HAP-1 (cell line): ENCODE measurements around the gene CSK.

Experiments used
- DNase-seq, 2 experiments: peaks; one replicate each; pipeline ENCODE4 v3.0.0-alpha.2; 2016 to 2020; ENCODE audit warnings: low spot score in 2 of 2
- H3K27me3 ChIP-seq: fragments of 250-450 bp; sonication (Bioruptor Pico); 2 replicates; pipeline ENCODE4 v1.5.1; 2020; ENCODE audit warnings: low read depth, mild to moderate bottlenecking, moderate library complexity
- H3K36me3 ChIP-seq: fragments of 250-450 bp; sonication (Bioruptor Pico); replicated peaks from 2 replicates; pipeline ENCODE4 v1.5.1; 2020; ENCODE audit warnings: mild to moderate bottlenecking
- H3K4me1 ChIP-seq: fragments of 250-450 bp; sonication (Bioruptor Pico); 2 replicates; pipeline ENCODE4 v1.5.1; 2020; ENCODE audit warnings: mild to moderate bottlenecking
- H3K4me3 ChIP-seq: fragments of 250-450 bp; sonication (Bioruptor Pico); 2 replicates; pipeline ENCODE4 v1.5.1; 2020; ENCODE audit warnings: mild to moderate bottlenecking, moderate library complexity
- H3K9me3 ChIP-seq: fragments of 250-450 bp; sonication (Bioruptor Pico); 2 replicates; pipeline ENCODE4 v1.5.1; 2020; ENCODE audit warnings: mild to moderate bottlenecking, moderate library complexity
- in situ Hi-C: fragments of 300-500 bp; cut with MboI; formaldehyde crosslinking; loops from 3 replicates; pipeline ENCODE4 v1.14.3; 2020; ENCODE audit warnings: low sequenced_read_pairs, inconsistent platforms, mixed read lengths

The CSK gene

DNA sequence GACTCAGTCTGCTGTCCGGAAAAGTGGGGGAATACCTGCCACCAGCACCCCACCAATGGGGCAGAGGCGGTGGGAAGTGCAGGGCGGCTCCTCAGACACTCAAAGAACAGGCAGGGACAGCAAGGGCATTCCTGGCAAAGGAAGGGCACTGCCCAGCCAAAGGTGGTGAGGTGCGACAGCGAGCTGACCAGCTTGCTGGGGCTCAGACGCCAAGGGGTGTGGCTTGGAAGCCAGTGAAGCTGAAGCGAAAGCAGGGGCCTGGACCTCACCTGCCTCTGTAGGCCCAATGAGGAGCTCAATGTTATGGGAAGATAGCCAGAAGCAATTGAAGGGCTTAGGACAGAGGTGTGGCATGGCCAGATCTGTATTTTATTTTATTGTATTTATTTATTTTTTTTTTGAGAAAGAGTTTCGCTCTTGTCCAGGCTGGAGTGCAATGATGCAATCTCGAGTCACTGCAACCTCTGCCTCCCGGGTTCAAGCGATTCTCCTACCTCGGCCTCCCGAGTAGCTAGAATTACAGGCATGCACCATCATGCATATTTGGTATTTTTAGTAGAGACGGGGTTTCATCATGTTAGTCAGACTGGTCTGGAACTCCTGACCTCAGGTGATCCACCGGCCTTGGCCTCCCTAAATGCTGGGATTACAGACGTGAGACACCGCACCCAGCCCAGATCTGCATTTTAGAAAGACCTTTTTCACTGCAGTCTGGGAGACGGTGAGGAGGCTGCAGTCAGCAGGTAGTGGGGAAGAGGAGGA lies 26.4 kb downstream of the CSK start:
- no peak for DNase-seq
- Histone ChIP-seq H3K4me1 (no peaks in the 10 kb centered on the region), H3K9me3 (no peaks in the 10 kb centered on the region), H3K36me3 (peaks cover 9% of the 10 kb centered on the region), H3K27me3 (no peaks in the 10 kb centered on the region; the same call in none of the 2 replicates), H3K4me3 (no peak overlapping the region)
- in situ Hi-C loops: loop anchor here (25.0 kb wide), 1 partner anchor 504 kb away; no protein-coding TSS in a partner anchor

DNA sequence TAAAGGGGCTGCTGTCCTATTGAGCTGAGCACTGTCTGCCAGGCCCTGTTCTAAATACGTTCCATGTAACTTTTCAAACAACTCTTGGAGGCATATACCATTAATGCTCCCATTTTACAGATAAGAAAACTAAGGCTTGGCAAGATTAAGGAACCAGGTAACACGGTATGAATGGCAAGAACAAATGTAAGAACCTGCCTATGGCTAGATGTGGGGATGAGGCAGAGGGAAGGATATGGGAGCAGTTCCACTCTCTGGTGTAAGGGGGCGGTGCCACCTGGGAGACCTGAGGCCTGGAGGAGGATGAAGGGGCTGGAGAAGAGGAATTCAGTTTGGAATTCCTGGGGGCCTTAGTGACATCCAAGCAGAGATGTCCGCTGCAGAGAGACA lies 27.0 kb downstream of the CSK start:
- Histone ChIP-seq H3K36me3 (peaks cover 4% of the 10 kb centered on the region), H3K4me3 (no peak overlapping the region), H3K4me1 (no peaks in the 10 kb centered on the region), H3K27me3 (no peaks in the 10 kb centered on the region; the same call in none of the 2 replicates), H3K9me3 (no peaks in the 10 kb centered on the region)
- in situ Hi-C loops: loop anchor here (25.0 kb wide), 1 partner anchor 503 kb away; no protein-coding TSS in a partner anchor
- DNase-seq: peak in 1 of 2 experiments; percentile 55

DNA sequence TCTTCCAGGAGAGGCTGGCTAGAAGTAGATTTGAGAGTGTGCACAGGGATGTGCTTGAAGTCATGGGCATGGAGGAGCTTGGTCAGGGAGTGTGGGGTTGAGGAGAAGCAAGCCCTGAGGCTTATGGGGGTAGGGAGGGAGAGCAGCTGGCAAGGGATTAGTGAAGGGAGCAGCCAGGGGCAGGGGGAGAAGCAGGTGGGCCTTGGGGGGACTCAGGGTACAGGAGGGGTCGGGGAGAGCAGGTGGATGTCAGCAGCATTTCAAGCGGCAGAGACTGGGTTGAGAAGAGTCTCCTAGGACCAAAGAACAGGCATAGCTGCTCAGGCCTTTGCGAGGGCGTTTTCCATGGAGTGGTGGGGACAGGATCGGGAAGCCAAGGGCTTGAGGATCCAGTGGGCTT lies 27.4 kb downstream of the CSK start:
- Histone ChIP-seq H3K4me1 (no peaks in the 10 kb centered on the region), H3K27me3 (no peaks in the 10 kb centered on the region; the same call in none of the 2 replicates), H3K9me3 (no peaks in the 10 kb centered on the region), H3K36me3 (no peaks in the 10 kb centered on the region; the same call in 1 of the 2 replicates), H3K4me3 (no peak overlapping the region)
- no peak for DNase-seq
- in situ Hi-C loops: loop anchor here (25.0 kb wide), 1 partner anchor 503 kb away; no protein-coding TSS in a partner anchor

DNA sequence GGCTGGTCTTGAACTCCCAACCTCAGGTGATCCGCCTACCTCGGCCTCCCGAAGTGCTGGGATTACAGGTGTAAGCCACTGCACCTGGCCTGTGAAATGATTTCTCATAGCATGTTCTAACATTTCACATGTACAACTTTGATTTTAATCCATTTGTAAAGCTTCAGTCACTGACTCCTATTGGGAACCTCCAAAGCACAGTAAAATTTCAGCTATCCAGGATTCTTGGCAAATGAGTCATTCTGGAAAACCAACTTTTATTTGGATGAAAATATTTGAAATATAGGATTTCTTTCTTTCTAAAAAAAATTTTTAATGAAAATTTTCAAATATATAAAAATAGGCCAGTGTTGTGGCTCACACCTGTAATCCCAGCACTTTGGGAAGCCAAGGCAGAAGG lies 28.1 kb downstream of the CSK start:
- Histone ChIP-seq H3K4me3 (no peak overlapping the region), H3K36me3 (no peaks in the 10 kb centered on the region), H3K27me3 (no peaks in the 10 kb centered on the region; the same call in none of the 2 replicates), H3K4me1 (no peaks in the 10 kb centered on the region), H3K9me3 (no peaks in the 10 kb centered on the region)
- DNase-seq: no peak
- in situ Hi-C loops: loop anchor here (25.0 kb wide), 1 partner anchor 502 kb away; no protein-coding TSS in a partner anchor

DNA sequence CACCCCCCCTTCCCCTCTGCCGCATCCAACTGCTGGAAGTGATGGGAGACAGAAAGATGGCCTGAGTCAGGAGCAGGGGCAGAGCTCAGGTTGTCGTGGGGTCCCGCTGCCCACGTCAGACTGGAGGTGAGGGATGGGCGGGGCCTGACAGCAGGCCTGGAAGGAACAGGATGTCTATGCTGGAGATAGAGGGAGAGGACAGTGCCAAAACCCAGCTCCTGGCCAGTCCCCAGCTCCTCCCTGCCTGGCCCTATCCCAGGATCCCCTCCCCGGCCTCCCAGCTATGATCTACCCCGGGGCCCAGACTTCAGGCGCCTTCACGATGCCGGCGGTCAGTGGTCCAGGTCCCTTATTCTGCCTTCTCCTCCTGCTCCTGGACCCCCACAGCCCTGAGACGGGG lies 30.7 kb downstream of the CSK start, which contains the start of gene LMAN1L:
LMAN1L (plus strand) TSS at position 303 of the 400 bp plus-strand sequence; CDS start at position 323, 20 bp downstream.
- H3K27me3 ChIP-seq: no peaks in the 10 kb centered on the region; the same call in none of the 2 replicates
- no peaks in the 10 kb centered on the region for H3K9me3 ChIP-seq
- H3K36me3 ChIP-seq: no peaks in the 10 kb centered on the region
- H3K4me1 ChIP-seq: no peaks in the 10 kb centered on the region; the same call in 1 of the 2 replicates
- DNase-seq: no peak
- in situ Hi-C loops: loop anchor here (25.0 kb wide), 1 partner anchor 500 kb away; no protein-coding TSS in a partner anchor
- H3K4me3 ChIP-seq: no peak within 1 kb of the TSS

DNA sequence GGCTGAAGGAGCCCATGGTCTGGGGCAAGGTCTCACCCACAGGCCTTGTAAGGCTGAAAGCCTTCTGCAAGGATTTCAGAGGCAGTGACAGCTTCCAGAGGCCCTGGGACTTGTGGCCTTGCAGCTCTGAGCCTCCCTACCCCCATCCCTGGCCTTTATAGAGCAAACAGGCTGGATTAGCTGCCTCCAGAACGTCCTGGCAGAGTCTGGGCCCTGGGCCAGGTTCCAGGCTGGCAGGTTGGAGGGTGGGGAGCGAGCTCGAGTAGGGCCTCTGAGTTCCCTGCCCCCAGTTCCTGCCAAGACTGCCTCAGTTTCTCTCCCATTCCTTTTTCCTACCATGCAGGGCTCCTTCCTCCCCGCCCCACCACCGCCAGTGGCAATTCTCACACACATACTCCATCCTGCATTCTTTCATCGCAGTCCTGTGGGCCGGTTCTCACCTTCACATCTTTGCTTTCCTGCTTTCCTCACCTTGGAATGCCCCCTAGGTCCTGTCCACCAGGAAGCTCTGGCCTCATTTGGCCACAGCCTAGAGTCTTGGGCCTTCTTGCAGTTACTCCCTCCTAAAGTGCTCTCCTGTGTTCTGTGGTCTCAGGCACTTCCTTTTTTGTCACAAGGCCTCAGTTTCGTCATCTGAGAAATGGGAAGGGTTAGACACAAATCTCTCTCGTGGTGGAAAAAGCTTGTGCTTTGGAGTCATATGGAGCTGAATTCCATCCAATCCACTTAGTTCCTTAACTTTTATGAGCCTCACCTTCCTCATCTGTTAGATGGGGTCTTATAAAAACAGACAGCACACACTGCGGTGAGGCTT lies 33.4 kb downstream of the CSK start:
- Histone ChIP-seq H3K36me3 (no peaks in the 10 kb centered on the region), H3K27me3 (peaks cover 8% of the 10 kb centered on the region), H3K4me1 (no peaks in the 10 kb centered on the region; the same call in 1 of the 2 replicates), H3K4me3 (no peak overlapping the region), H3K9me3 (no peaks in the 10 kb centered on the region)
- in situ Hi-C loops: loop anchor here (25.0 kb wide), 1 partner anchor 497 kb away; no protein-coding TSS in a partner anchor
- no peak for DNase-seq

DNA sequence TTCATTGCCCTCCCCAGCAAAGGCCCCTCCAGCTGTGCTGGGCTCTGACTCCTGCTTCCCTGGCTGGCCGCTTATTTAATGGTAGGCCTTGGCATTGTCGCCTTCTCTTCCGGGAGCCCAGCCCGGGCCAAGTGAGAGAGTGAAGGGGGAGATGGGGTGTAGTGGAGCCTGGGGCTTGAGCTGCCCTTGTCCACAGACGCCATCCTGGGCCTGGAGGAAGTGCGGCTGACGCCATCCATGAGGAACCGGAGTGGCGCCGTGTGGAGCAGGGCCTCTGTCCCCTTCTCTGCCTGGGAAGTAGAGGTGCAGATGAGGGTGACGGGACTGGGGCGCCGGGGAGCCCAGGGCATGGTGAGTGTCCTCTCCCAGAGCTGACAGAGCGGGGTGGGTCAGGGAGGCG lies 34.1 kb downstream of the CSK start:
- Histone ChIP-seq H3K4me1 (no peaks in the 10 kb centered on the region; the same call in 1 of the 2 replicates), H3K27me3 (peaks cover 8% of the 10 kb centered on the region; the same call in 1 of the 2 replicates), H3K9me3 (no peaks in the 10 kb centered on the region), H3K36me3 (no peaks in the 10 kb centered on the region), H3K4me3 (no peak overlapping the region)
- in situ Hi-C loops: loop anchor here (25.0 kb wide), 1 partner anchor 496 kb away; no protein-coding TSS in a partner anchor
- DNase-seq: no peak

DNA sequence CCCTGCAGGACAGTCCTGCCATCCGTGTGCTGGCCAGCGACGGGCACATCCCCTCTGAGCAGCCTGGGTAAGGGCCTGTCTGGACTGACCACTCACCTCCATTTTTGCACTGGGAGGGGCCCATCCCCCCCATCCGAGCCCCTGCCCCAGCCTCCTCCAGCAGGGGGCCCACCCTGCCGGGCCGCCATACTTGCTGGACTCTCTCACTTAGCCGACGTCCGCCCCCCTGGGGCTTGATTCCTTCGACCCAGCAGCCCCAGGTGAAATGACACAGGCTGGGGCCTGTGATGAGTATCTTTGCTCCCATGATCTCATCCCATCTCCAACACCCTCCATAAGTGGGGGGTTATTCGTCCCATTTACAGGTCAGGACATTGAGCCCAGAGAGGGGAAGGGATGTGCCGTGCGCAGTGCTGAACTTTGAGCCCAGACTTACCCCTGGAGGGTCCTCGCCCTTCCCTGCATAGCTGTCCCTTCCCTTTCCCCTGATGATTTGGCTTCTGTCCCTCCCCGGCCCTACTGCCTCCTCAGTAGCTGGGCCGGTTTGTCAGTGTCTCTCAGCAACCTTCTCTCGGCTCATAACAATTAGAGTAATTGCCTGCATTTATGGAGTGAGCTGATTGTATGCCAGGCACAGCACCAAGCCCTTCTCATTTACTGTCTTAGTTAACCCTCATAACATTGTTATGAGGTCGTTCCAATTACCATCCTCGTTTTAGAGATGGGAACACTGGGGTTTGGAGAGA lies 34.9 kb downstream of the CSK start:
- Histone ChIP-seq H3K9me3 (no peaks in the 10 kb centered on the region), H3K4me3 (no peak overlapping the region), H3K36me3 (no peaks in the 10 kb centered on the region), H3K27me3 (peaks cover 8% of the 10 kb centered on the region; the same call in 1 of the 2 replicates), H3K4me1 (no peaks in the 10 kb centered on the region; the same call in 1 of the 2 replicates)
- in situ Hi-C loops: loop anchor here (25.0 kb wide), 1 partner anchor 496 kb away; no protein-coding TSS in a partner anchor
- DNase-seq: no peak

DNA sequence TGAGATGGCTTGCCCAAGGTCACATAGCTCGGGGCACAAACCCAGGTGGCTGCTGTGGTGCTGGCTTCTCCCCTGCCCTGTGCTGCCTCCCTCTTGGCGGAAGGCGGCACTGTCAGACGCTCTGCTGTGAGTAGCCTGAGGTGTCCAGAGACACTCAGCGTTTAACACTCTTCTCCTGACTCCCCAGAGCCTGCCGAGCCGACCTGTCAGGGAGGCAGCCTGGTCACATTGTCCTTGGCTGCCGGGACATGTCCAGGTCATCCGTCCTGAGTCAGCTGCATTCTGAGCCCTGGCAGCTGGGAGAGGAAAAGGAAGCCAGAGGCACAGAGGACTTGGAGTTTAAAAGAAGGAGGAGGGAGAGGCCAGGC lies 35.5 kb downstream of the CSK start:
- peak; percentile 53 to 78 for DNase-seq
- H3K27me3 ChIP-seq: peaks cover 11% of the 10 kb centered on the region
- in situ Hi-C loops: loop anchor here (25.0 kb wide), 1 partner anchor 495 kb away; no protein-coding TSS in a partner anchor
- no peaks in the 10 kb centered on the region; the same call in 1 of the 2 replicates for H3K4me1 ChIP-seq
- no peaks in the 10 kb centered on the region for H3K9me3 ChIP-seq
- H3K36me3 ChIP-seq: no peaks in the 10 kb centered on the region
- no peak overlapping the region for H3K4me3 ChIP-seq

DNA sequence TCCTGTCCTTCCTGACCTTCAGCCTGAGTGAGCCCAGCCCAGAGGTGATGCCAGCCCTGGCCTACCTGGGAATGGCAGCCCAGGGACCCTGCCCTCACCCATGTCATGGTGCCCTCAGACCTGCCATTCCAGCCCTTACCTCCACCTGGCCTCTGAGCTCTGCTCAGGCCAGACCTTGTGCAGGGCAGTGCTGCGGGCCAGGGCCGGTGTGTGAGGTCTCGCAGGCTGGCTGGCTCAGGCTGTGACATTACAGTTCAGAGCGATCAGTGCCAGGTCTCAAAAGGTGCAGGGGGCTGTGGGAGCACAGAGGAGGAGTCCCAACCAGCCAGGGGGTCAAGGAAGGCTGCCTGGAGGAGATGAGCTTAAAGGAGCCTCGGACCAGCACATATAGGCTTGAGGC lies 38.2 kb downstream of the CSK start:
- Histone ChIP-seq H3K27me3 (peaks cover 27% of the 10 kb centered on the region), H3K9me3 (no peaks in the 10 kb centered on the region), H3K4me3 (no peak overlapping the region), H3K36me3 (no peaks in the 10 kb centered on the region), H3K4me1 (no peaks in the 10 kb centered on the region; the same call in 1 of the 2 replicates)
- DNase-seq: no peak
- in situ Hi-C loops: loop anchor here (25.0 kb wide), 1 partner anchor 492 kb away; no protein-coding TSS in a partner anchor

DNA sequence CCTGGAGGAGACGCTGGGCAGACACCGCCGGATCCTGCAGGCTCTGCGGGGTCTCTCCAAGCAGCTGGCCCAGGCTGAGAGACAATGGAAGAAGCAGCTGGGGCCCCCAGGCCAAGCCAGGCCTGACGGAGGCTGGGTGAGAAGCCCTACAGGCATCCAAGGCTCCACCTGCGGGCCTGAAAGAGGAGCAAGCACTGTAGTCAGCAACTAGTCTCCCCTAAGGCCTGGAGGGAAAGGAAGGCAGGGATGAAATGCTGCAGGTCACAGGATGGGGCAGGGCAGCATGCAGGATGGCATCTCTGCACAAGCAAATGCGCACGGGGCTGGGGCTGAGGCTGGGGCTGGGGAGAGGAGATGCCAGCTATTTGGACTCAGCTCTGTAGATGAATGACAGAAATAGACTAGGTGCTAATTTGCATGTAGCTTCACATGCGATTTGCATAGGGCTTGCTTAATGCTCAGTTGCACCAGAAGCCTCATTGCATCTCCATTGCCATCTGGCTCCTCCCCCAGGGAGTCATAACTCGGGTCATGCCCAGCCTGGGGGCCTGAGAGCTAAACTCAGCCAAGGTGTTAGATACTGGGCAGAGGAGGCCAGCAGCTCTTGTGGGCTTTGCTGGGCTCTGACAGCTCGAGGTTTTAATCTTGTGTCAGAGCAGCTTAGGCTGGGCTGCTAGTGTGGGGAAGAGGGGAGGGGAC lies 39.4 kb downstream of the CSK start:
- Histone ChIP-seq H3K27me3 (peaks cover 39% of the 10 kb centered on the region), H3K4me3 (no peak overlapping the region), H3K9me3 (no peaks in the 10 kb centered on the region), H3K36me3 (no peaks in the 10 kb centered on the region), H3K4me1 (no peaks in the 10 kb centered on the region; the same call in 1 of the 2 replicates)
- DNase-seq: no peak
- in situ Hi-C loops: loop anchor here (25.0 kb wide), 1 partner anchor 491 kb away; no protein-coding TSS in a partner anchor

DNA sequence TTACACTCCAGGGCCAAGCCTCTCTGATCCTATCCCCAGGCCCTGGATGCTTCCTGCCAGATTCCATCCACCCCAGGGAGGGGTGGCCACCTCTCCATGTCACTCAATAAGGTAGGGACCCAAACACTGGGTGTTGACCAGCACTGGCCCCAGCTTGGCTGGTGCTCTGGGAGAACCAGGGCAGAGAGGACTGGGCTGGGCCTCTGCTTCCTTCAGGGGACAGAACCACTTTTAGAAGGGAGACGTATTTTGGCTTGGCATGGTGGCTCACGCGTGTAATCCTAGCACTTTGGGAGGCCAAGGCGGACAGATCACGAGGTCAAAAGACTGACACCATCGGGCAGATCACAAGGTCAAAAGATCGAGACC lies 39.9 kb downstream of the CSK start:
- H3K9me3 ChIP-seq: no peaks in the 10 kb centered on the region
- no peak for DNase-seq
- peaks cover 42% of the 10 kb centered on the region for H3K27me3 ChIP-seq
- H3K4me1 ChIP-seq: no peaks in the 10 kb centered on the region; the same call in 1 of the 2 replicates
- no peak overlapping the region for H3K4me3 ChIP-seq
- H3K36me3 ChIP-seq: no peaks in the 10 kb centered on the region
- in situ Hi-C loops: loop anchor here (25.0 kb wide), 1 partner anchor 491 kb away; no protein-coding TSS in a partner anchor
